SH-SY5Y (cell line): ENCODE measurements around the gene BAX.

ENCODE experiments used
- GATA2 ChIP-seq: IDR thresholded peaks from 2 replicates; pipeline ENCODE4 v1.6.1; 2011; ENCODE audit warnings: mild to moderate bottlenecking, low read depth, low read length
- GATA3 ChIP-seq: IDR thresholded peaks from 2 replicates; pipeline ENCODE4 v1.6.1; 2011; ENCODE audit warnings: low read depth, mild to moderate bottlenecking, low read length, moderate library complexity

GRCh38 chr19:48934837-48935236 is 19.8 kb upstream of the BAX start:
- TF ChIP-seq GATA2 (no peak), GATA3 (no peak)
